ENCODE results near the gene KRTAP3-1.

- TF ChIP-seq POLR2A (IDR thresholded peaks at IDR 0.05) (no peak), CTCF (IDR thresholded peaks at IDR 0.05) (no peak)
Measured at GRCh38 chr17:41013606-41014005, 4.7 kb upstream of the KRTAP3-1 start.

All from lower leg skin (tissue), 3 donors.